Astrocyte (in vitro differentiated cells and primary cell): Measurements from ENCODE around the gene SMIM36. TPM values are rescaled to one million over a fixed set of nuclear protein-coding genes. Genes with fewer than 3 reads are reported as not detected.
"Not testable (repeated sequence)": the region's sequence is repeated elsewhere in the genome, so short reads cannot be mapped to it uniquely, and the experiment has no call there.

ENCODE experiments used
- DNase-seq: peaks from one replicate; pipeline ENCODE4 v3.0.0-alpha.2; 2010; ENCODE audit warnings: low read depth
- FAIRE-seq: peaks from 2 replicates; lab custom pipeline; 2011; peaks lifted over from hg19 to GRCh38; lab: Jason Lieb, UNC
- H2AFZ ChIP-seq: 2 replicates; pipeline ENCODE4 v1.6.0; 2012; ENCODE audit warnings: low read depth, low read length, inconsistent platforms
- H3K27ac ChIP-seq: 2 replicates; pipeline ENCODE4 v1.5.1; 2011; ENCODE audit warnings: low read depth, low read length, inconsistent platforms
- H3K27me3 ChIP-seq: 2 replicates; pipeline ENCODE4 v1.6.0; 2011; ENCODE audit warnings: low read length, inconsistent platforms; ENCODE audit not compliant: insufficient read depth
- H3K36me3 ChIP-seq: 2 replicates; pipeline ENCODE4 v1.5.1; 2011; ENCODE audit warnings: low read length, inconsistent platforms; ENCODE audit not compliant: insufficient read depth
- H3K4me1 ChIP-seq: 2 replicates; pipeline ENCODE4 v1.5.1; 2011; ENCODE audit warnings: low read length, inconsistent platforms; ENCODE audit not compliant: insufficient read depth
- H3K4me2 ChIP-seq: 2 replicates; pipeline ENCODE4 v1.6.0; 2012; ENCODE audit warnings: low read length, inconsistent platforms
- H3K4me3 ChIP-seq: 2 replicates; pipeline ENCODE4 v1.5.1; 2011; ENCODE audit warnings: low read depth, mild to moderate bottlenecking, low read length, inconsistent platforms; ENCODE audit not compliant: insufficient read depth
- H3K79me2 ChIP-seq: 2 replicates; pipeline ENCODE4 v1.6.0; 2012; ENCODE audit warnings: mild to moderate bottlenecking, low read length, inconsistent platforms; ENCODE audit not compliant: insufficient read depth
- H3K9ac ChIP-seq: 2 replicates; pipeline ENCODE4 v1.6.0; 2012; ENCODE audit warnings: mild to moderate bottlenecking, low read length, inconsistent platforms
- H3K9me3 ChIP-seq: 2 replicates; pipeline ENCODE4 v1.5.1; 2012; ENCODE audit warnings: low read depth, mild to moderate bottlenecking, low read length, inconsistent platforms; ENCODE audit not compliant: insufficient read depth
- H4K20me1 ChIP-seq: 2 replicates; pipeline ENCODE4 v1.6.0; 2012; ENCODE audit warnings: low read length, inconsistent platforms; ENCODE audit not compliant: insufficient read depth
- H3K27ac Mint-ChIP-seq: one replicate; pipeline ENCODE4 v1.8.0; 2021; ENCODE audit warnings: mild to moderate bottlenecking, mixed read lengths; ENCODE audit not compliant: unreplicated experiment
- H3K27me3 Mint-ChIP-seq: one replicate; pipeline ENCODE4 v1.8.0; 2021; ENCODE audit warnings: low read depth, mixed read lengths; ENCODE audit not compliant: unreplicated experiment
- H3K36me3 Mint-ChIP-seq: one replicate; pipeline ENCODE4 v1.8.0; 2021; ENCODE audit warnings: low read depth, mixed read lengths; ENCODE audit not compliant: unreplicated experiment
- H3K4me1 Mint-ChIP-seq: one replicate; pipeline ENCODE4 v1.8.0; 2021; ENCODE audit warnings: low read depth, mixed read lengths; ENCODE audit not compliant: unreplicated experiment
- H3K4me3 Mint-ChIP-seq: one replicate; pipeline ENCODE4 v1.8.0; 2021; ENCODE audit warnings: mild to moderate bottlenecking, moderate library complexity, mixed read lengths; ENCODE audit not compliant: unreplicated experiment
- H3K9me3 Mint-ChIP-seq: one replicate; pipeline ENCODE4 v1.8.0; 2021; ENCODE audit warnings: mild to moderate bottlenecking, mixed read lengths; ENCODE audit not compliant: unreplicated experiment
- CTCF ChIP-seq: IDR thresholded peaks from 2 replicates; pipeline ENCODE4 v1.5.1; 2011; ENCODE audit warnings: low read depth, mild to moderate bottlenecking, inconsistent platforms, low read length, moderate library complexity; ENCODE audit not compliant: insufficient read depth
- EZH2 ChIP-seq: IDR thresholded peaks from 2 replicates; pipeline ENCODE4 v1.6.1; 2012; ENCODE audit warnings: mild to moderate bottlenecking, low read length, inconsistent platforms; ENCODE audit not compliant: insufficient read depth
- total RNA-seq: library from RNA; stranded (reverse); gene quantifications from 2 replicates; pipeline ENCODE4 v1.2.1, GENCODE V29; 2021

SMIM36 gene
- total RNA-seq, 1 donor from 2014 or later: not detected

GRCh38 chr17:55524440-55525220, 13.4 kb upstream of the SMIM36 start:
- no peaks in the 10 kb centered on the region for H3K4me1 Mint-ChIP-seq
- peaks cover 5% of the 10 kb centered on the region for H3K27me3 ChIP-seq
- no peak for TF ChIP-seq CTCF
- no peak for TF ChIP-seq EZH2
- H2AFZ ChIP-seq: no peak overlapping the region
- no peaks in the 10 kb centered on the region for H3K36me3 ChIP-seq
- H3K36me3 Mint-ChIP-seq: no peaks in the 10 kb centered on the region
- H3K4me3 ChIP-seq: no peak overlapping the region
- no peaks in the 10 kb centered on the region for H3K9me3 Mint-ChIP-seq
- no peak for DNase-seq
- no peaks in the 10 kb centered on the region for H3K9me3 ChIP-seq
- no peaks in the 10 kb centered on the region for H3K27me3 Mint-ChIP-seq
- no peaks in the 10 kb centered on the region for H4K20me1 ChIP-seq
- H3K79me2 ChIP-seq: no peaks in the 10 kb centered on the region
- no peak overlapping the region for H3K4me2 ChIP-seq
- no peak overlapping the region for H3K4me3 Mint-ChIP-seq
- H3K27ac ChIP-seq: no peak overlapping the region
- no peak overlapping the region for H3K27ac Mint-ChIP-seq
- H3K9ac ChIP-seq: no peak overlapping the region
- FAIRE-seq: no peak
- no peaks in the 10 kb centered on the region for H3K4me1 ChIP-seq

GRCh38 chr17:55523032-55523431, 11.8 kb upstream of the SMIM36 start:
- not testable (repeated sequence) for H3K9me3 Mint-ChIP-seq, H3K36me3 ChIP-seq, H3K79me2 ChIP-seq, H3K4me3 ChIP-seq, H3K9me3 ChIP-seq, H3K9ac ChIP-seq, H3K27ac ChIP-seq, H3K4me1 ChIP-seq, DNase-seq, H2AFZ ChIP-seq, H3K4me1 Mint-ChIP-seq, H3K27me3 Mint-ChIP-seq, H4K20me1 ChIP-seq, H3K4me3 Mint-ChIP-seq, FAIRE-seq, H3K36me3 Mint-ChIP-seq, H3K27ac Mint-ChIP-seq, H3K4me2 ChIP-seq
- peaks cover 11% of the 10 kb centered on the region for H3K27me3 ChIP-seq

GRCh38 chr17:55521186-55521585, 9.9 kb upstream of the SMIM36 start:
- H3K9me3 ChIP-seq: no peaks in the 10 kb centered on the region
- Mint-ChIP-seq H3K4me1 (no peaks in the 10 kb centered on the region), H3K4me3 (no peak overlapping the region), H3K36me3 (no peaks in the 10 kb centered on the region), H3K27me3 (peaks cover 1% of the 10 kb centered on the region), H3K9me3 (no peaks in the 10 kb centered on the region), H3K27ac (no peak overlapping the region)
- no peaks in the 10 kb centered on the region for H3K36me3 ChIP-seq
- H3K79me2 ChIP-seq: no peaks in the 10 kb centered on the region
- H3K27ac ChIP-seq: no peak overlapping the region
- H4K20me1 ChIP-seq: no peaks in the 10 kb centered on the region
- TF ChIP-seq EZH2 (no peak), CTCF (no peak)
- DNase-seq (no peak), FAIRE-seq (no peak)
- H3K4me1 ChIP-seq: no peaks in the 10 kb centered on the region
- H3K27me3 ChIP-seq: peaks cover 13% of the 10 kb centered on the region
- H2AFZ ChIP-seq: no peak overlapping the region
- H3K4me3 ChIP-seq: no peak overlapping the region
- no peak overlapping the region for H3K9ac ChIP-seq
- no peak overlapping the region for H3K4me2 ChIP-seq
